Prostate gland (tissue), 2 donors: ENCODE measurements around the gene SYT17. TPM values are rescaled to one million over a fixed set of nuclear protein-coding genes. Genes with fewer than 3 reads are reported as not detected.

Experiments used
- DNase-seq: peaks from one replicate; pipeline ENCODE4 v3.0.0-alpha.2; 2019; ENCODE audit warnings: low spot score
- H3K27ac ChIP-seq, 2 donors: fragments of 200-600 bp; sonication (generic); 2 replicates each; pipeline ENCODE4 v1.5.1; 2017 to 2019
- H3K27me3 ChIP-seq: fragments of 200-600 bp; sonication (generic); replicated peaks from 2 replicates; pipeline ENCODE4 v1.5.1; 2019; ENCODE audit not compliant: insufficient read depth
- H3K36me3 ChIP-seq, 2 donors: fragments of 200-600 bp; sonication (generic); 1 replicate in 1 of 2; 2 replicates in 1 of 2; pipeline versions ENCODE4 v1.5.1 to v1.8.1; 2017 to 2019
- H3K4me1 ChIP-seq: fragments of 200-600 bp; sonication (generic); replicated peaks from 2 replicates; pipeline ENCODE4 v1.5.1; 2019
- H3K4me3 ChIP-seq, 2 donors: fragments of 200-600 bp; sonication (generic); 2 replicates each; pipeline ENCODE4 v1.5.1; 2017 to 2019
- H3K9me3 ChIP-seq: fragments of 200-600 bp; sonication (generic); 2 replicates; pipeline ENCODE4 v1.5.1; 2017
- CTCF ChIP-seq, 4 experiments: fragments of 200-600 bp in 2 of 4; fragments of 450-650 bp in 2 of 4; sonication (generic) in 2 of 4; IDR thresholded peaks; 1 replicate in 3 of 4; 2 replicates in 1 of 4; pipeline ENCODE4 v1.5.1; 2016 to 2019; ENCODE audit warnings: antibody characterized with exemption in 4 of 4, mild to moderate bottlenecking in 2 of 4, moderate library complexity in 2 of 4
- POLR2A ChIP-seq: fragments of 450-650 bp; IDR thresholded peaks from one replicate; pipeline ENCODE4 v1.6.1; 2016; ENCODE audit warnings: antibody characterized with exemption, mild to moderate bottlenecking
- POLR2AphosphoS5 ChIP-seq: sonication (generic); formaldehyde crosslinking; IDR thresholded peaks from one replicate; pipeline ENCODE4 v1.6.1; 2017; ENCODE audit warnings: antibody characterized with exemption
- WGBS: methylation state at CpG from one replicate; pipeline ENCODE4 v1.1.5; 2018; 5-methylcytosine and 5-hydroxymethylcytosine counted together
- intact Hi-C: fragments of 100-400 bp; cut with DNase I; formaldehyde crosslinking; loops from one replicate; pipeline ENCODE4 v1.14.2; 2022
- total RNA-seq, 2 donors: library from RNA; depleted of rRNA; stranded (reverse); fragments of >200 nt; gene quantifications; one replicate each; pipeline ENCODE4 v1.1.0, GENCODE V29; 2016

SYT17 gene
- total RNA-seq, 2 donors from 2014 or later: 24.3 to 32.4 TPM

- Histone ChIP-seq H3K4me1 (peaks cover 11% of the 10 kb centered on the region), H3K27me3 (no peaks in the 10 kb centered on the region), H3K4me3 (no peak overlapping the region), H3K9me3 (no peaks in the 10 kb centered on the region), H3K27ac (no peak overlapping the region), H3K36me3 (no peaks in the 10 kb centered on the region)
- TF ChIP-seq POLR2A (no peak), POLR2AphosphoS5 (no peak), CTCF (IDR thresholded peaks at IDR 0.05) (no peak)
- intact Hi-C loops: no loop called here
- DNase-seq: no peak
These were observed 41.7 kb upstream of the SYT17 start for GRCh38 chr16:19126300-19126699.

GRCh38 chr16:19127205-19127604 lies 40.8 kb upstream of the SYT17 start:
- H3K27ac ChIP-seq: no peak overlapping the region
- intact Hi-C loops: no loop called here
- H3K4me1 ChIP-seq: peaks cover 12% of the 10 kb centered on the region
- H3K36me3 ChIP-seq: no peaks in the 10 kb centered on the region
- H3K4me3 ChIP-seq: no peak overlapping the region
- no peak for DNase-seq
- no peak for TF ChIP-seq CTCF (IDR thresholded peaks at IDR 0.05)
- TF ChIP-seq POLR2A: no peak
- TF ChIP-seq POLR2AphosphoS5: no peak
- no peaks in the 10 kb centered on the region for H3K27me3 ChIP-seq
- H3K9me3 ChIP-seq: no peaks in the 10 kb centered on the region
- 78% methylated on average over 3 of the region's 3 CpGs for WGBS

- TF ChIP-seq POLR2A (no peak), POLR2AphosphoS5 (no peak), CTCF (IDR thresholded peaks at IDR 0.05) (no peak)
- H3K27ac ChIP-seq: no peak overlapping the region
- DNase-seq: no peak
These were observed 40.3 kb upstream of the SYT17 start for GRCh38 chr16:19127674-19128131.

GRCh38 chr16:19128454-19129200 lies 39.4 kb upstream of the SYT17 start:
- Histone ChIP-seq H3K4me1 (peaks cover 12% of the 10 kb centered on the region), H3K9me3 (no peaks in the 10 kb centered on the region), H3K27ac (no peak overlapping the region), H3K4me3 (no peak overlapping the region), H3K36me3 (no peaks in the 10 kb centered on the region), H3K27me3 (no peaks in the 10 kb centered on the region)
- intact Hi-C loops: no loop called here
- 77% methylated on average over 7 of the region's 7 CpGs for WGBS
- no peak for DNase-seq
- TF ChIP-seq CTCF (IDR thresholded peaks at IDR 0.05) (no peak), POLR2A (no peak), POLR2AphosphoS5 (no peak)

More at GRCh38 chr16:19127674-19128131, 40.3 kb upstream of the SYT17 start:
- WGBS: 79% methylated on average over 3 of the region's 3 CpGs
- H3K4me1 ChIP-seq: peaks cover 12% of the 10 kb centered on the region
- H3K4me3 ChIP-seq: no peak overlapping the region
- intact Hi-C loops: no loop called here
- no peaks in the 10 kb centered on the region for H3K27me3 ChIP-seq
- no peaks in the 10 kb centered on the region for H3K9me3 ChIP-seq
- H3K36me3 ChIP-seq: no peaks in the 10 kb centered on the region

- DNase-seq: no peak
- intact Hi-C loops: loop anchor here (10.0 kb wide), 1 partner anchor 46 kb away; no protein-coding TSS in a partner anchor
These were observed 37.7 kb upstream of the SYT17 start for GRCh38 chr16:19130385-19130784.

More at GRCh38 chr16:19130385-19130784, 37.7 kb upstream of the SYT17 start:
- WGBS: 67% methylated on average over 7 of the region's 7 CpGs
- H3K4me3 ChIP-seq: no peak overlapping the region
- no peaks in the 10 kb centered on the region for H3K9me3 ChIP-seq
- no peak for TF ChIP-seq POLR2AphosphoS5
- TF ChIP-seq POLR2A: no peak
- TF ChIP-seq CTCF (IDR thresholded peaks at IDR 0.05): no peak
- H3K27ac ChIP-seq: peak overlapping the region; percentile 23 to 69
- no peaks in the 10 kb centered on the region for H3K27me3 ChIP-seq
- H3K4me1 ChIP-seq: peaks cover 12% of the 10 kb centered on the region
- H3K36me3 ChIP-seq: no peaks in the 10 kb centered on the region
